Naive thymus-derived CD4-positive, alpha-beta T cell (primary cell): ENCODE results near the gene TARDBP. TPM values are rescaled to one million over a fixed set of nuclear protein-coding genes. Genes with fewer than 3 reads are reported as not detected.
A peak's percentile ranks its signal among the peaks of the same experiment; 100 is the strongest.
"Not testable (repeated sequence)": the region's sequence is repeated elsewhere in the genome, so short reads cannot be mapped to it uniquely, and the experiment has no call there.

Source experiments
- ATAC-seq: fragments of 150-1000 bp; cut with Tn5 transposase; 2 replicates; pipeline ENCODE4 v1.10.0; 2021; ENCODE audit warnings: mild to moderate bottlenecking, moderate library complexity
- CTCF ChIA-PET: fragments of 350-600 bp; sonication (Branson Sonifier 250); formaldehyde crosslinking; loops from one replicate; lab custom pipeline; 2021; ENCODE audit warnings: antibody characterized with exemption; lab: Charles Lee
- POLR2A ChIA-PET: fragments of 350-600 bp; sonication (Branson Sonifier 250); formaldehyde crosslinking; loops from one replicate; lab custom pipeline; 2021; ENCODE audit warnings: antibody characterized with exemption, inconsistent platforms; lab: Charles Lee
- DNase-seq, 9 donors: peaks; one replicate each; pipeline versions ENCODE4 v3.0.0 to v3.0.0-alpha.2; 2020 to 2022; ENCODE audit warnings: mixed read lengths in 1 of 9
- H3K27ac ChIP-seq: one replicate; pipeline ENCODE4 v1.7.0; 2013; ENCODE audit warnings: mild to moderate bottlenecking, low read depth, low read length, moderate library complexity
- H3K27me3 ChIP-seq, 2 donors: one replicate each; pipeline ENCODE4 v1.7.0; 2013; ENCODE audit warnings: low read length in 2 of 2, mild to moderate bottlenecking in 2 of 2, moderate library complexity in 2 of 2; ENCODE audit not compliant: control insufficient read depth in 2 of 2, insufficient read depth in 2 of 2
- H3K36me3 ChIP-seq, 3 experiments: 1 replicate in 2 of 3; 2 replicates in 1 of 3; pipeline ENCODE4 v1.7.0; 2013; ENCODE audit warnings: low read length in 3 of 3, mild to moderate bottlenecking in 3 of 3, moderate library complexity in 1 of 3; ENCODE audit not compliant: insufficient read depth in 3 of 3, control insufficient read depth in 2 of 3
- H3K4me1 ChIP-seq, 2 donors: one replicate each; pipeline ENCODE4 v1.7.0; 2013; ENCODE audit warnings: low read length in 2 of 2, mild to moderate bottlenecking in 2 of 2, moderate library complexity in 1 of 2; ENCODE audit not compliant: control insufficient read depth in 2 of 2, insufficient read depth in 2 of 2
- H3K4me3 ChIP-seq: 2 replicates; pipeline ENCODE4 v1.7.0; 2013; ENCODE audit warnings: mild to moderate bottlenecking, low read length
- H3K9me3 ChIP-seq, 3 experiments: 1 replicate in 2 of 3; 2 replicates in 1 of 3; pipeline ENCODE4 v1.7.0; 2013; ENCODE audit warnings: low read length in 3 of 3; ENCODE audit not compliant: control insufficient read depth in 2 of 3
- H3K27ac Mint-ChIP-seq, 9 donors: one replicate each; pipeline ENCODE4 v1.8.0; 2020 to 2022; ENCODE audit warnings: mixed read lengths in 9 of 9, mild to moderate bottlenecking in 8 of 9, moderate library complexity in 5 of 9, inconsistent platforms in 2 of 9
- H3K27me3 Mint-ChIP-seq, 5 donors: one replicate each; pipeline ENCODE4 v1.8.0; 2021 to 2022; ENCODE audit warnings: mixed read lengths in 5 of 5, mild to moderate bottlenecking in 1 of 5
- H3K36me3 Mint-ChIP-seq, 5 donors: one replicate each; pipeline ENCODE4 v1.8.0; 2020 to 2022; ENCODE audit warnings: mixed read lengths in 5 of 5, mild to moderate bottlenecking in 3 of 5, inconsistent platforms in 1 of 5
- H3K4me1 Mint-ChIP-seq, 7 donors: one replicate each; pipeline ENCODE4 v1.8.0; 2020 to 2022; ENCODE audit warnings: mixed read lengths in 7 of 7, mild to moderate bottlenecking in 3 of 7, inconsistent platforms in 1 of 7
- H3K4me3 Mint-ChIP-seq, 10 donors: one replicate each; pipeline ENCODE4 v1.8.0; 2020 to 2022; ENCODE audit warnings: mild to moderate bottlenecking in 10 of 10, mixed read lengths in 10 of 10, moderate library complexity in 6 of 10, inconsistent platforms in 2 of 10
- H3K9me3 Mint-ChIP-seq, 11 donors: one replicate each; pipeline ENCODE4 v1.8.0; 2020 to 2022; ENCODE audit warnings: mixed read lengths in 11 of 11, mild to moderate bottlenecking in 4 of 11, inconsistent platforms in 1 of 11, moderate library complexity in 1 of 11
- intact Hi-C, 2 donors: fragments of 100-400 bp; cut with micrococcal nuclease; formaldehyde crosslinking; loops; one replicate each; pipeline ENCODE4 v1.15.1; 2023
- polyA plus RNA-seq, 2 donors: library from polyadenylated mRNA; unstranded; fragments of 300-500 nt; fragmentation: Illumina TruSeq; gene quantifications; one replicate each; pipeline ENCODE4 v1.2.3, GENCODE V29; 2021
- total RNA-seq, 6 experiments: library from RNA in 5 of 6; stranded (reverse) in 5 of 6; gene quantifications; 1 replicate in 5 of 6; 2 replicates in 1 of 6; pipeline ENCODE4 v1.2.3 and lab custom pipeline; 2021 to 2026

TARDBP gene
- total and polyA plus RNA-seq, 7 experiments from 2014 or later = 55.0 to 196 (median 171) TPM

DNA sequence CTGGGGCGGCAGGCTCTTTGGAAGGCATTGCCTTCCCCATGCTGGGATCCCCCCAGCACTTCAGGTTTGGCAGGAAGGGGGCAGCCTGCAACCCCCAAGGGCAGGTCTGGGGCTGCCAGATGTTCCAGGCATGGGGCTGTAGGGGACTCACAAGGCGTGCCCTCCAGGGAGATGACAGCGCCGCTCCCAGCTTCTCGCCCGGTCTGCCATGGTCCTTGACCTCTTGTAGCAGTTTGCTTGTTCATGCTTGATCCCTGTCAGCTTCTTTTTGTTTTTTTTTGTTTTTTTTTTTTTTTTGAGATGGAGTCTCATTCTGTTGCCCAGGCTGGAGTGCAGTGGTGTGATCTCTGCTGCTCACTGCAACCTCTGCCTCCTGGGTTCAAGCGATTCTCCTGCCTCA, 21.6 kb upstream of the TARDBP start:
- Mint-ChIP-seq H3K9me3 (no peaks in the 10 kb centered on the region), H3K4me3 (no peak overlapping the region), H3K4me1 (peaks cover 0 to 3% (median 0%) of the 10 kb centered on the region in 7 donors), H3K27ac (no peak overlapping the region), H3K27me3 (peaks cover 0 to 7% (median 0%) of the 10 kb centered on the region in 5 donors), H3K36me3 (peaks cover 0 to 3% (median 0%) of the 10 kb centered on the region in 5 donors)
- intact Hi-C loops = no loop called here
- H3K9me3 ChIP-seq = no peaks in the 10 kb centered on the region
- no peak overlapping the region for H3K27ac ChIP-seq
- ATAC-seq = no peak
- POLR2A ChIA-PET = interaction anchor here (0.8 kb wide), 1 partner anchor 38 kb away, joined by 7 read pairs; no protein-coding TSS in a partner anchor
- no peak overlapping the region for H3K4me3 ChIP-seq
- no peak for DNase-seq
- no peaks in the 10 kb centered on the region for H3K36me3 ChIP-seq
- no peaks in the 10 kb centered on the region for H3K27me3 ChIP-seq
- CTCF ChIA-PET = no interaction called here
- no peaks in the 10 kb centered on the region for H3K4me1 ChIP-seq

GRCh38 chr1:10992004-10992403, 20.4 kb upstream of the TARDBP start:
- ATAC-seq, POLR2A ChIA-PET, intact Hi-C loops: not testable (repeated sequence)

DNA sequence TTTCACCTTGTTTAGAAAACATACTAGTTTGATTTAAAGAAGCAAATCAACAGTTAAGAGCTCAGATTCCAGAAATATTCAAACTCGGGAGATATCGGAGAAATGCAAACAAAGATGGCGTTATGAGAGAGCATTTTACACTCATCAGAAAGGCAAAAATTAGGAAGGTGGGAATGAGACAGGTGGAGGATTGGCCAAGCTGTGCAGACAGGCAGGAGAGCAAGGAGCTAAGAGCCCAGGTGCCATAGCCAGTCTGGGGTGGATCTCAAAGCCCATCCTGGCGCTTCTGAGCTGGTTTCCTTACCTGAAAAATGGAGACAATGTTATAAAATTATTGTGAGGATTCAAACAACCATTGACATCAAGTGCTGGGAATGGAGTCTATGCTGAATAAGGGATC, 19.6 kb upstream of the TARDBP start:
- no peak for ATAC-seq
- intact Hi-C loops = no loop called here
- no peak overlapping the region for H3K4me3 ChIP-seq
- no peaks in the 10 kb centered on the region for H3K4me1 Mint-ChIP-seq
- no peaks in the 10 kb centered on the region for H3K4me1 ChIP-seq
- H3K27me3 Mint-ChIP-seq = peaks cover 0 to under 1% (median 0%) of the 10 kb centered on the region in 5 donors
- H3K27ac Mint-ChIP-seq = no peak overlapping the region
- H3K4me3 Mint-ChIP-seq = no peak overlapping the region
- no peak for DNase-seq
- H3K36me3 Mint-ChIP-seq = peaks cover 0 to under 1% (median 0%) of the 10 kb centered on the region in 5 donors
- no peaks in the 10 kb centered on the region for H3K27me3 ChIP-seq
- no peaks in the 10 kb centered on the region for H3K9me3 ChIP-seq
- H3K36me3 ChIP-seq = no peaks in the 10 kb centered on the region
- no peaks in the 10 kb centered on the region for H3K9me3 Mint-ChIP-seq
- no peak overlapping the region for H3K27ac ChIP-seq
- CTCF ChIA-PET = no interaction called here
- POLR2A ChIA-PET = no interaction called here

More at GRCh38 chr1:10992004-10992403, 20.4 kb upstream of the TARDBP start:
- H3K9me3 Mint-ChIP-seq, H3K27me3 ChIP-seq, H3K9me3 ChIP-seq, CTCF ChIA-PET, H3K27me3 Mint-ChIP-seq, DNase-seq, H3K4me1 Mint-ChIP-seq, H3K36me3 ChIP-seq, H3K27ac ChIP-seq, H3K36me3 Mint-ChIP-seq, H3K4me3 Mint-ChIP-seq, H3K27ac Mint-ChIP-seq, H3K4me3 ChIP-seq, H3K4me1 ChIP-seq: not testable (repeated sequence)

GRCh38 chr1:10996100-10996499, 16.4 kb upstream of the TARDBP start:
- Mint-ChIP-seq H3K36me3 (peaks cover 0 to 10% (median 5%) of the 10 kb centered on the region in 5 donors), H3K4me3 (no peak overlapping the region), H3K4me1 (no peaks in the 10 kb centered on the region), H3K9me3 (peaks cover 0 to 19% (median 5%) of the 10 kb centered on the region in 11 donors), H3K27ac (no peak overlapping the region), H3K27me3 (no peaks in the 10 kb centered on the region)
- Histone ChIP-seq H3K9me3 (no peaks in the 10 kb centered on the region), H3K27me3 (no peaks in the 10 kb centered on the region), H3K4me3 (no peak overlapping the region), H3K27ac (no peak overlapping the region), H3K4me1 (no peaks in the 10 kb centered on the region), H3K36me3 (no peaks in the 10 kb centered on the region)
- ChIA-PET POLR2A (no interaction called here), CTCF (interaction anchor here (0.6 kb wide), 1 partner anchor 72 kb away, joined by 3 read pairs; no protein-coding TSS in a partner anchor)
- ATAC-seq (no peak), DNase-seq (no peak)
- intact Hi-C loops = no loop called here

DNA sequence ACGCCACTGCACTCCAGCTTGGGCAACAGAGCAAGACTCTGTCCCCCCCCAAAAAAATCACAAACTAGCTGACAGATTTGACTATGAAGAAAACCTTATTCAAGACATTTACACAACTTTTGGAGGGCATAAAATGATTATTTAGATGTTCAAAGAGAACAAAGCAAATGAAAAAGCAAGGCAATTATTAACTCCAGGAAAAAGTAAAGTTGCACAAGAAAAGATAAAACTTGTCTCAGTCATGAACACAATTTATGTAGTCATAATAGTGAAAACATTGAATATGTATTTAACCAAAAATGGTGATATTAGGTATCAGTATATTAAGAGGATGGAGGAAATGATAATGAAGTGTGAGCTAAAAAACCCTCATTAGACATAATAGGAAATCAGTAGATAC, 11.9 kb upstream of the TARDBP start:
- no peak overlapping the region for H3K4me3 ChIP-seq
- H3K27me3 Mint-ChIP-seq = no peaks in the 10 kb centered on the region
- no peak overlapping the region for H3K27ac Mint-ChIP-seq
- no peaks in the 10 kb centered on the region for H3K27me3 ChIP-seq
- ATAC-seq = no peak
- H3K9me3 ChIP-seq = no peaks in the 10 kb centered on the region
- H3K36me3 Mint-ChIP-seq = peaks cover 0 to 10% (median 5%) of the 10 kb centered on the region in 5 donors
- H3K9me3 Mint-ChIP-seq = peaks cover 0 to 19% (median 5%) of the 10 kb centered on the region in 11 donors
- POLR2A ChIA-PET = no interaction called here
- no peaks in the 10 kb centered on the region for H3K36me3 ChIP-seq
- no peak overlapping the region for H3K4me3 Mint-ChIP-seq
- H3K27ac ChIP-seq = no peak overlapping the region
- no peaks in the 10 kb centered on the region for H3K4me1 ChIP-seq
- intact Hi-C loops = no loop called here
- CTCF ChIA-PET = interaction anchor here (0.9 to 1.0 kb wide), 2 partner anchors 26 to 38 kb away, joined by 3 to 4 read pairs; no protein-coding TSS in a partner anchor
- H3K4me1 Mint-ChIP-seq = no peaks in the 10 kb centered on the region
- DNase-seq = no peak

DNA sequence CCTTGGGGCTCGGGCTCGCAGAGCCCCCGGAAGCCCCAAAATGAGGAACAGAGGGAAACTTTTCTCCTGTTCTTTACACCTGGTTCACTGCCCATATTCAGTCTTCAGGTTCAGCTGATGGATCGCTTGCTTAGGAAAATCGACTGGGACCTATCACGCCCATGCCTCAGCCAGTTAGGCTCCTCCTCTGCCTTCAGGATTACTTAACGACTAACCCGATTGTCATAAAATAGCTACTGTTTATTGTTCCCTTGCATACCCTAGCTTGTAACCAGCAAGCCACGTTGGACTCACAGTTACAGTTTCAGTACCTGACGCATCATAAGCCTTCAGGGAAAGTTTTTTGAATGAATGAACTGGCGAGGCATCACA, 692 bp downstream of the TARDBP start:
- ATAC-seq (no peak), DNase-seq (no peak)
- peaks cover 17 to 39% (median 26%) of the 10 kb centered on the region in 7 donors for H3K4me1 Mint-ChIP-seq
- H3K27me3 Mint-ChIP-seq = no peaks in the 10 kb centered on the region
- H3K27ac ChIP-seq = peak overlapping the region; percentile 94
- peaks cover under 1 to 23% (median 15%) of the 10 kb centered on the region in 5 donors for H3K36me3 Mint-ChIP-seq
- H3K27ac Mint-ChIP-seq = peak overlapping the region; percentile 81 to 98 (median 91)
- H3K27me3 ChIP-seq = no peaks in the 10 kb centered on the region
- peaks cover 16 to 46% (median 16%) of the 10 kb centered on the region in 3 experiments for H3K36me3 ChIP-seq
- CTCF ChIA-PET = interaction anchor here (0.6 to 1.1 kb wide), 3 partner anchors 17 to 45 kb away, joined by 3 to 5 read pairs (median 4); no protein-coding TSS in a partner anchor
- no peaks in the 10 kb centered on the region for H3K9me3 ChIP-seq
- POLR2A ChIA-PET = interaction anchor here (1.0 to 1.6 kb wide), 3 partner anchors 47 to 897 kb away, joined by 3 to 4 read pairs (median 3); partner anchors contain the start of genes MTOR and SRM
- no peaks in the 10 kb centered on the region for H3K9me3 Mint-ChIP-seq
- peak overlapping the region; percentile 86 to 96 (median 92) for H3K4me3 Mint-ChIP-seq
- intact Hi-C loops = loop anchor here (2.0 to 10.0 kb wide), 5 partner anchors 86 to 1101 kb away; partner anchors contain the start of genes CTNNBIP1 (in 2 of the 2) and EXOSC10 (in 1 of the 2)
- H3K4me1 ChIP-seq = peaks cover 19 to 24% of the 10 kb centered on the region in 2 donors
- H3K4me3 ChIP-seq = peak overlapping the region; percentile 74

GRCh38 chr1:11019358-11019757, 6.9 kb downstream of the TARDBP start:
- H3K27me3 Mint-ChIP-seq, H3K4me3 Mint-ChIP-seq, H3K9me3 ChIP-seq, H3K4me3 ChIP-seq, POLR2A ChIA-PET, H3K9me3 Mint-ChIP-seq, ATAC-seq, H3K4me1 ChIP-seq, CTCF ChIA-PET, H3K27ac Mint-ChIP-seq, DNase-seq, H3K27me3 ChIP-seq, H3K27ac ChIP-seq: not testable (repeated sequence)
- peaks cover 16 to 60% (median 44%) of the 10 kb centered on the region in 7 donors for H3K4me1 Mint-ChIP-seq
- H3K36me3 ChIP-seq = peaks cover 27 to 90% (median 53%) of the 10 kb centered on the region in 3 experiments
- H3K36me3 Mint-ChIP-seq = peaks cover 7 to 52% (median 39%) of the 10 kb centered on the region in 5 donors
- intact Hi-C loops = loop anchor here in 1 of 2 donors (10.0 kb wide), 1 partner anchor 1105 kb away; the partner anchor contains the start of gene CTNNBIP1
